GM23248 (cell line): ENCODE results near the gene PALM. TPM values are rescaled to one million over a fixed set of nuclear protein-coding genes. Genes with fewer than 3 reads are reported as not detected.

Experiments used
- DNase-seq: peaks from one replicate; pipeline ENCODE4 v3.0.0-alpha.2; 2015
- H2AFZ ChIP-seq: fragments of 200-600 bp; sonication (generic); 2 replicates; pipeline ENCODE4 v1.6.1; 2016; ENCODE audit warnings: antibody characterized with exemption
- H3F3A ChIP-seq: fragments of 200-600 bp; sonication (generic); 2 replicates; pipeline ENCODE4 v1.6.1; 2016; ENCODE audit warnings: mild to moderate bottlenecking, antibody characterized with exemption, mixed run types; ENCODE audit not compliant: insufficient read depth
- H3K27ac ChIP-seq: fragments of 200-600 bp; sonication (generic); 2 replicates; pipeline ENCODE4 v1.5.1; 2016; ENCODE audit warnings: mild to moderate bottlenecking
- H3K27me3 ChIP-seq: fragments of 200-600 bp; sonication (generic); replicated peaks from 2 replicates; pipeline ENCODE4 v1.6.1; 2016; ENCODE audit warnings: mild to moderate bottlenecking; ENCODE audit not compliant: insufficient read depth
- H3K36me3 ChIP-seq: fragments of 200-600 bp; sonication (generic); 2 replicates; pipeline ENCODE4 v1.6.1; 2016; ENCODE audit warnings: low read depth, mild to moderate bottlenecking
- H3K4me1 ChIP-seq: fragments of 200-600 bp; sonication (generic); 2 replicates; pipeline ENCODE4 v1.6.1; 2016; ENCODE audit warnings: mild to moderate bottlenecking; ENCODE audit not compliant: insufficient read depth
- H3K4me2 ChIP-seq: fragments of 200-600 bp; sonication (generic); one replicate; pipeline ENCODE4 v1.6.1; 2016; ENCODE audit warnings: mild to moderate bottlenecking; ENCODE audit not compliant: unreplicated experiment
- H3K4me3 ChIP-seq: fragments of 200-600 bp; sonication (generic); 2 replicates; pipeline ENCODE4 v1.5.1; 2016; ENCODE audit warnings: mild to moderate bottlenecking
- H3K79me2 ChIP-seq: fragments of 200-600 bp; sonication (generic); 2 replicates; pipeline ENCODE4 v1.6.1; 2016; ENCODE audit warnings: mild to moderate bottlenecking; ENCODE audit not compliant: insufficient read depth
- H3K9ac ChIP-seq: fragments of 200-600 bp; sonication (generic); 2 replicates; pipeline ENCODE4 v1.6.1; 2016; ENCODE audit warnings: mild to moderate bottlenecking
- H3K9me2 ChIP-seq: fragments of 200-600 bp; sonication (generic); 2 replicates; pipeline ENCODE4 v1.6.1; 2016; ENCODE audit warnings: mixed run types, mild to moderate bottlenecking, moderate library complexity; ENCODE audit not compliant: insufficient read depth
- H3K9me3 ChIP-seq: fragments of 200-600 bp; sonication (generic); one replicate; pipeline ENCODE4 v1.6.1; 2017; ENCODE audit warnings: low read depth
- H4K20me1 ChIP-seq: fragments of 200-600 bp; sonication (generic); 2 replicates; pipeline ENCODE4 v1.6.0; 2016; ENCODE audit not compliant: insufficient read depth
- EZH2 ChIP-seq: fragments of 200-600 bp; sonication (generic); IDR thresholded peaks from 2 replicates; pipeline ENCODE4 v1.6.1; 2018; ENCODE audit warnings: antibody characterized with exemption, mild to moderate bottlenecking; ENCODE audit not compliant: insufficient read depth, poor library complexity, severe bottlenecking
- EZH2phosphoT487 ChIP-seq: fragments of 200-600 bp; sonication (generic); IDR thresholded peaks from 2 replicates; pipeline ENCODE4 v1.6.1; 2018; ENCODE audit warnings: antibody characterized with exemption, moderate library complexity, mild to moderate bottlenecking, low read depth; ENCODE audit not compliant: insufficient read depth
- WGBS, 2 experiments: methylation state at CpG; one replicate each; pipeline ENCODE4 v1.1.6; 2015 to 2017; ENCODE audit warnings: low lambda C conversion rate in 2 of 2, low coverage in 1 of 2; ENCODE audit errors: missing lambda C conversion rate in 2 of 2; 5-methylcytosine and 5-hydroxymethylcytosine counted together
- in situ Hi-C: fragments of 300-500 bp; cut with MboI; formaldehyde crosslinking; loops from 2 replicates; pipeline ENCODE4 v1.15.0; 2020
- polyA plus RNA-seq: library from polyadenylated mRNA; unstranded; fragments of >200 nt; fragmentation: Nextera tagmentation; extraction: Ambion mirVana; gene quantifications from 2 replicates; pipeline ENCODE4 v1.2.1, GENCODE V29; 2016
- total RNA-seq: library from RNA; depleted of rRNA; stranded (reverse); fragments of >200 nt; shearing (Covaris generic); gene quantifications from 2 replicates; pipeline ENCODE4 v1.2.3, GENCODE V29; 2014

Gene PALM
- total and polyA plus RNA-seq, 2 experiments from 2014 or later, result 0.36 to 2.7 TPM

- Histone ChIP-seq H2AFZ (peak overlapping the region; percentile 36), H3K9ac (peak overlapping the region; percentile 61), H3K4me2 (peak overlapping the region; percentile 41), H3K4me3 (no peak overlapping the region), H4K20me1 (no peaks in the 10 kb centered on the region), H3K27ac (peak overlapping the region; percentile 83), H3K79me2 (no peaks in the 10 kb centered on the region), H3K9me2 (no peaks in the 10 kb centered on the region), H3K4me1 (peaks cover 10% of the 10 kb centered on the region; the same call in 1 of the 2 replicates), H3K36me3 (no peaks in the 10 kb centered on the region), H3K27me3 (no peaks in the 10 kb centered on the region), H3K9me3 (no peaks in the 10 kb centered on the region), H3F3A (no peaks in the 10 kb centered on the region)
- DNase-seq, result peak; percentile 88
- no peak for TF ChIP-seq EZH2phosphoT487
- WGBS, 2 experiments, result 29 to 33% methylated on average over 32 to 39 of the region's 39 CpGs
- in situ Hi-C loops, result no loop called here
Measured at GRCh38 chr19:752652-753517, 44.1 kb downstream of the PALM start.

DNA sequence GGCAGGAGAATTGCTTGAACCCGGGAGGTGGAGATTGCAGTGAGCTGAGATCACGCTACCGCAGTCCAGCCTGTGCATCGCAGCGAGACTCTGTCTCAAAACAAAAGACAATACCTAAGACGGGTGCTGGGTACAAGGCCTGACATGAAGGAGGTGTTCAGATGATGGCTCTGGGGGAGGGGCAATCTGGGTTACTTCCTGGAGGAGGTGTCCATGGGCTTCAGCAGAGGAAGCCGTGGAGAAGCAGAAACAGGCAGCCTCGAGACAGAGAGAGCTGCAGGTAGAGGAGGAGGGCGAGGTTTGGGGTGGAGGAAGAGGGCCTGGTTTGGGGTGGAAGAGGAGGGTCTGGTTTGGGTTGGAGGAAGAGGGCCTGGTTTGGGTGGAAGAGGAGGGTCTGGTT, 45.8 kb downstream of the PALM start:
- H3K4me1 ChIP-seq, result peaks cover 10% of the 10 kb centered on the region; the same call in 1 of the 2 replicates
- H3K27me3 ChIP-seq, result no peaks in the 10 kb centered on the region
- H3F3A ChIP-seq, result no peaks in the 10 kb centered on the region
- no peak overlapping the region for H3K4me2 ChIP-seq
- no peak overlapping the region for H3K4me3 ChIP-seq
- no peaks in the 10 kb centered on the region for H4K20me1 ChIP-seq
- TF ChIP-seq EZH2 (no peak), EZH2phosphoT487 (no peak)
- H3K9me2 ChIP-seq, result no peaks in the 10 kb centered on the region
- H3K9me3 ChIP-seq, result no peaks in the 10 kb centered on the region
- DNase-seq, result no peak
- no peaks in the 10 kb centered on the region for H3K36me3 ChIP-seq
- in situ Hi-C loops, result no loop called here
- H2AFZ ChIP-seq, result no peak overlapping the region
- H3K27ac ChIP-seq, result no peak overlapping the region
- WGBS, 2 experiments, result 90 to 91% methylated on average over 9 of the region's 9 CpGs
- H3K79me2 ChIP-seq, result no peaks in the 10 kb centered on the region
- no peak overlapping the region for H3K9ac ChIP-seq

DNA sequence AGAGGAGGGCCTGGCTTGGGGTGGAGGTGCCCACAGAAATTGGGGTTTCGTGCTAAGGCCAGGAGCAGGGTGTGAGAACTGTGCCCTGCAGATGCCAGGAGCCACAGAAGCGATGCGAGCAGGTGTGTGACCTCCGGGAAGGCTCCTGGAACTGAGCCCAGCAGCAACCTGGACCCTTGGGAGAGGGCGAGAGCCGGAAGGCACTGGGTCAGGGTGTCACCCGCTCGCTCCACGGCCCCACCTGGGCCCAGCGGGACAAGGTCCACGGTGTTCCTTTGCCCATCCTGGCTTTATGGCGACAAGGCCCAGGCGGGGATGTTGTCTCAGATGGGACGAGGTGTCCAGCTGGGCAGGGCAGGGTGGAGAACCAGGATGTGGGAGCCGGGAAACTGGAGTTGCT, 46.3 kb downstream of the PALM start:
- Histone ChIP-seq H3K4me1 (peaks cover 10% of the 10 kb centered on the region; the same call in 1 of the 2 replicates), H3K4me3 (no peak overlapping the region), H3K27me3 (no peaks in the 10 kb centered on the region), H4K20me1 (no peaks in the 10 kb centered on the region), H3K79me2 (no peaks in the 10 kb centered on the region), H3K9ac (no peak overlapping the region), H3K27ac (no peak overlapping the region), H3K9me2 (no peaks in the 10 kb centered on the region), H3K9me3 (no peaks in the 10 kb centered on the region), H3K4me2 (no peak overlapping the region), H3K36me3 (no peaks in the 10 kb centered on the region), H2AFZ (no peak overlapping the region), H3F3A (no peaks in the 10 kb centered on the region)
- 84 to 87% methylated on average over 14 to 15 of the region's 15 CpGs for WGBS, 2 experiments
- no peak for DNase-seq
- TF ChIP-seq EZH2phosphoT487 (no peak), EZH2 (no peak)
- in situ Hi-C loops, result no loop called here

DNA sequence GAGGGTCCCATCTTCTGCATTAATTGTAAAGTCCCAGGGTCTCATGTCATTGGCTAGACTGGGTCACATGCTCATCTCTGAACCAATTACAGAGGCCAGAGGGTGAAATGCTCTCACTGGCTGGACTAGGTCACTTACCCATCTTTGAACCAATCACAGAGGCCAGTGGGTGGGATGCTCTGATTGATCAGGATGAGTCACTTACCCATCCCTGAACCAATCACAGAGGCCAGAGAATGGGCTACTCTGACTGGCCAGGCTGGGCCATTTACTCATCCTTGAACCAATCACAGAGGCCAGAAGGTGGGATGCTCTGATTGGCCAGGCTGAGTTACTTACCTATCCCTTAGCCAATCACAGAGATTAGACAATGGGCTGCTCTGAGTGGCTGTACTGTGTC, 47.5 kb downstream of the PALM start:
- Histone ChIP-seq H4K20me1 (no peaks in the 10 kb centered on the region), H3K27ac (no peak overlapping the region), H3K4me2 (no peak overlapping the region), H3K36me3 (no peaks in the 10 kb centered on the region), H2AFZ (no peak overlapping the region), H3K4me1 (peaks cover 9% of the 10 kb centered on the region; the same call in 1 of the 2 replicates), H3K79me2 (no peaks in the 10 kb centered on the region), H3F3A (no peaks in the 10 kb centered on the region), H3K9ac (no peak overlapping the region), H3K4me3 (no peak overlapping the region), H3K9me2 (no peaks in the 10 kb centered on the region), H3K27me3 (no peaks in the 10 kb centered on the region), H3K9me3 (no peaks in the 10 kb centered on the region)
- peak; percentile 52 for DNase-seq
- TF ChIP-seq EZH2 (no peak), EZH2phosphoT487 (no peak)
- in situ Hi-C loops, result no loop called here
